HG03108 (cell line): ENCODE results near the gene TMEM134.

Experiments
- ATAC-seq: cut with Tn5 transposase; IDR thresholded peaks from one replicate; pipeline ENCODE4 v1.9.1; 2021; ENCODE audit warnings: moderate library complexity; ENCODE audit not compliant: unreplicated experiment

The TMEM134 gene

GRCh38 chr11:67463680-67464410, 5.2 kb downstream of the TMEM134 start:
- no peak for ATAC-seq

GRCh38 chr11:67463186-67463585, 5.9 kb downstream of the TMEM134 start:
- no peak for ATAC-seq

- ATAC-seq = no peak
Observed at GRCh38 chr11:67458266-67458665, 10.8 kb downstream of the TMEM134 start.

DNA sequence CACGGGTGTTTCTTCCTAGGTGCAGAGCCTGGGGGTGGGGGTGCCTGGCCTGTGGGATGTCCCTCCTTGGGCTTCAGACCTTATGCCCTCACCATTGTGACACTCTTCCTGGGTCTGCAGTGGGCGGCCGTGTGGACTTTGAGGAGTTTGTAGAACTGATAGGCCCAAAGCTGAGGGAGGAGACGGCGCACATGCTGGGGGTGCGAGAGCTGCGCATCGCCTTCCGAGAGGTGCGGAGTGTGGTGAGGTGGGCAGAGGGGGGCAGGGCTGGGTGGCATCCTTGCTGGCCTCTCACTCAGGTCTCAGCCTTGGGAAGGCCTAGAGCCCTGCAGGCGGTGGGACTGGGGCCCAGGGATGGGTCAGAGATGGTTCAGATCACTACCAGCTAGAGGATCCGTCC, 11.6 kb downstream of the TMEM134 start:
- no peak for ATAC-seq

DNA sequence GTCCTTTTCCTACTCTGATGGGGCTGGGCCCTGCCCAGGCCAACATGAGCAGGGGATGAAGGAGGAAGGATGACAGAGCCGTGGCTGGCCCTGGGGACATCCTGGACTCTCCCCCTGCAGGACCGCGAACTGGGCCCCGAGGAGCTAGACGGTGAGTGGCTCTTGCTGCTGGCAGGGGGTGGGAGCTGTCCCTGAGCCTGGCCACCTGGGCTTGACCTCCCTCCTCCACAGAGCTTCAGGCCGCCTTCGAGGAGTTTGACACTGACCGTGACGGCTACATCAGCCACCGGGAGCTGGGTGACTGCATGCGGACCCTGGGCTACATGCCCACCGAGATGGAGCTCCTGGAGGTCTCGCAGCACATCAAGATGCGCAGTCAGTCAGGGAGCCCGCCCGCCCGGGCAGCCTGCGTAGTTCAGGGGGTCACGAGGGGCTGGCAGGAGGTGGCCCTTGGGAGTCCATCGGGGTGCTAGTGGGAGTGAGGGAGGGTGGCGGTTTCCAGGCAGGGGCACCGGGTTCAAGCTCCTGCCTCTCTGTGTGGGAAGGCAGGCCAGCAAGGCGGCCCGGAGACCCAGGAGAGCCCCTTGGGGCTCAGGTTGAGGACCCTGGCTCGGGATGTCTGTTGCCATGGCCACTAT, 12.9 kb downstream of the TMEM134 start:
- ATAC-seq = no peak

DNA sequence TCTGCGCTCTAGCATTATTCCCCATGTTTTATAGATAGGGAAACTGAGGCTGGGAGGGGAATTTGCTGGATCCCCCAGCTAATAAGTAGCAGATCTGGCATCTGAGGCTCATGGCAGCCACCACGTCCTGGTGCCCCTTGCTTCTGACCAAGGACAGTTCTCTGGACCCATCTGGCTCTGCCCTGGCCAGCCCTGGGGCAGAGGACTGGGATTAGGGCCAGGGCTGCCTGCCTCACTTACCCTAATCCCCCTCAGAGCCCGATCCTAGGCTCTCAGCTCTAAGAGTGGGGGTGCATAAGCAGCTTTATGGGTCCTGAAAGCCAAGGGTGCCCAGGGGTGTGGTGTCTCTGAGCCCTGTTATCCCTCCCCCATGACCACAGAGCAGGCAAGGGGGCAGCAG, 14.0 kb downstream of the TMEM134 start, which contains the start of gene CABP4:
CABP4 (plus strand) TSS at position 301 of the 400 bp plus-strand sequence; CDS start at position 371, 70 bp downstream.
- ATAC-seq = no peak

GRCh38 chr11:67453816-67454732, 15.0 kb downstream of the TMEM134 start:
- no peak for ATAC-seq

DNA sequence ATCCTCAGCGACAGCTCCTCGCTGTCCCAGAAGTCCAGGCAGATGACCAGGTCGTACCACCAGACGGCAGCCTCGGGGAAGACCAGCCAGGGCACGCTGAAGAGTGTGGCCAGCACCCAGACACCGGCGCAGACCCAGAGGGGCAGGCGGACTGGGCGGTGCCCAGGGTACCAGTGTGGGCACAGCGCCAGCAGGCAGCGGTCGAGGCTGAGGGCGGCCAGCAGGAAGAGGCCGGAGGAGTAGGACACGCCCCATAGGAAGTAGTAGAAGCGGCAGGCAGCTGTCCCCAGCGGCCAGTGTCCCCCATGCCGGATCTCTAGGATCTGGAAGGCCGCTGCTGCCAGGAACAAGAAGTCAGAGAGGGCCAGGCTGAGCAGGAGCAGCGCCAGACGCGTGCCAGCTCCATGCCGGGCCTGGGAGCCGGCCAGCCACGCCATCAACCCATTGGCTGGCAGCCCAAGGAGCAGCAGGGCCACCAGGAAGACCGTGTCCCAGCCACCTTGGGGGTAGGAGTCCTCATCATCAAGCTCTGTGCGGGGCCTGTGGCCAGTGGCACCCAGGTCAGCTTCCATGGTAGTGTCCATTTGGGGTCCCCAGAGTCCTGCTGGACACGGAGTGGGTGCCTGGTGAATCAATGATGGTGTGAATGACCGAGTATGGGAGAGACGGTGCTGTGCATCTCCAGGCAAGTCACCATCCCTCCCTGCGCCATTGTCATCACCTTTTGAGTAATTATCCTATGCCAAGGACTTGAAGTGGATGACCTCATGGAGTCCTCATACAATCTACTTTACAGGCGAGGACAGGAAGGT, 16.7 kb downstream of the TMEM134 start, which contains the start of gene GPR152:
GPR152 (minus strand) TSS at position 589 of the 812 bp plus-strand sequence; CDS start at position 584, 5 bp downstream.
- no peak for ATAC-seq

DNA sequence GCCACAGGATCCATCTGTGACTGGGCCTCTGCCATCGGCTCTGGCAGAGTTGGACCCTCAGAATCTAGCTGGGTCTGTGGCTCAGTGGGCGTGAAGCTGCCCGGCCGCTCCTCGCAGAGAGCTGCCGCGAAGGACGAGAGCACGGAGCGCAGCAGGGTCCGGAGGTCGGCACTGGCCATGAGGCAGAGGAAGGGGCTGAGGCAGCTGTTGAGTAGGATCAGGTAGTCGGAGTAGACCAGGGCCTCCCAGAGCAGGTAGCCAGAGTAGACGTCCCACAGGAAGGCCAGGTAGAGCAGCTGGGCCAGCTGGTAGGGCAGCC, 17.4 kb downstream of the TMEM134 start:
- no peak for ATAC-seq

DNA sequence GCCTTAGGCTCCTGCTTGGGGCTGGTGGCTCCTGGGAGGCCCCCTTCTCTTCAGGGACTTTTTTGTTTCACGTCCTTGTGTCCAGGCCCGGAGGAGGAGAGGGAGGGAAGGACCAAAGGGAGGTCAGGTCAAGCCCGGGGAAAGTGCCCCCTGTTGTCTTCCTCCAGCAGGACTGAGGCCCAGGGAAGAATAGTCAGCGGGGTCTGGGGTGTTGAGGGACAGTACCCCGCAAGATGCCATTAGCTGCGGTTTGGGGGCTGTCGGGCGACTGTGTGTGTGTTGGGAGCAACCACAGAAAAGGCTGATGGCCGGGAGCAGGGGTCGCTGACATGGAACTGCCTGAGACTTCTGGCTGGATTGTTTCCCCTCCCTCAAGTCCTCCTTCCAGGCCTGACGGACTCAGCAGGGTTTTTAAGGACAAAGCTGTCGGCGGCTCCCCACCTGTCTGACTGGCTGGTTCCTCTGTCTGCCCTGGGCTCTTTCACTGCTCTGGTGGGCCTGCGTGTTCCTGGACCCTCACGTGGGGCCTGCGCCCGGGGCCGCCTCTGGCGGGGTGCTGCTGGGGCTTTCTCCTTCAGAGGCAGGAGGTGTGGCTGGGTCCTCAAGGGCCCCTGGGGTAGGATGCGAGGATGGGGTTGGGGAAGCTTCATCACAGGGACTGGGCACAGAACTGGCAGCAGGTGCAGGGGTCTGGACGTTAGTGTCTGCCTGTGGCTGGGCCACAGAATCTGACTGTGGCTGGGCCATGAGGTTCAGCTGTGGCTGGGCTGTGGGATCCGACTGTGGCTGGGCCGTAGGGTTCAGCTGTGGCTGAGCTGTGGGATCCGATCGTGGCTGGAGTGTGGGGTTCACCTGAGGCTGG, 18.0 kb downstream of the TMEM134 start:
- no peak for ATAC-seq

DNA sequence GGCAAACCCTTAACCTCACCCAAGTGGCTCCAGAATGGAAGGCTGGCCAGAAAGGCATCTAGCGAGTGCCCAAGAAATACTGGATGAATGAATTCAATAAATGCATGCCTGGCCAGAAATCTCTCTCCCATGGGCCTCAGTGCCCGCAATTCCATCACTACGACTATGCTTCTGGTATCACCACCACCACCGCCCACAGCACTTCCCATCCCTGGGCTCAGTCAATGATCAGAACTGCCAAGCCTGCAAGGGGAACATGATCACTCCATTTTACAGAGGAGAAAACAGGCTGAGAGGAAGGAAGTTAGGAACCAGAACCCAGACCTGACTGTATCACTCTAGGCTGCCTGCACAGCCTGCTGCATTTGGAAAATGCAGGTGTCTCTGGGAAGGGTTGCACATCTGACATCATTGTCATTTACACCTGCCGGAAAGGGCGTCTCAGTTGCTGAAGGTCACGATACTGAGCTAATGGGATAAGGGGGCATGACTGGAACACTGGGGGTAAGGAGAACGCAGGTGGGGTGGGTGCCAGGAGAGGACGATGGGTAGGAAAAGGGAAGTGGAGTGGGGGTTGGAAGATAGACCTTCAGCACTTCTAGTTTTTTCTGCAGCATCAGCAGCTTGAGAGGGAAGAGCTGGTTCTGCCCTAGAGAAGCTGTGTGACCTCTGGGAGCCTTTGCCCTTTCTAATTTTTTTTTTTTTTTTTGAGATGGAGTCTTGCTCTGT, 19.8 kb downstream of the TMEM134 start:
- ATAC-seq = no peak

DNA sequence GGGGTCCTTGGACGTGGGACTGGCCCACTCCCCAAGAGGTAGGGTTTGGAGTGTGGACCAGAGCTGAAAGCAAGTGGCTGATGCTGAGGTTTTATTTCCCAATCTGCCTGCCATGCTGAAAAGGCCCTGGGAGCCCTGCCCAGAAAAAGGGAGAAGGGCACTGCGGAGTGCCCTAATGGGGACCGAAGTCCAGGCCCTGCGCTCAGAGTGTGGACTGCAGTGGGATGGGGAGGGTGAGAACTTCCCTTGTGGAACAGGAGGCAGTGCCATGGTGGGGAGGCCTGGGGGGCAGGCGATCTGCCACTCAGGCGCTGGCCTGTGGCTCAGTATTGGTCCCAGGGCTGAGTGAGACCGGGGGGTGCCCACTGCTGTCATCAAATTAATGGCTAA, 20.8 kb downstream of the TMEM134 start:
- no peak for ATAC-seq

DNA sequence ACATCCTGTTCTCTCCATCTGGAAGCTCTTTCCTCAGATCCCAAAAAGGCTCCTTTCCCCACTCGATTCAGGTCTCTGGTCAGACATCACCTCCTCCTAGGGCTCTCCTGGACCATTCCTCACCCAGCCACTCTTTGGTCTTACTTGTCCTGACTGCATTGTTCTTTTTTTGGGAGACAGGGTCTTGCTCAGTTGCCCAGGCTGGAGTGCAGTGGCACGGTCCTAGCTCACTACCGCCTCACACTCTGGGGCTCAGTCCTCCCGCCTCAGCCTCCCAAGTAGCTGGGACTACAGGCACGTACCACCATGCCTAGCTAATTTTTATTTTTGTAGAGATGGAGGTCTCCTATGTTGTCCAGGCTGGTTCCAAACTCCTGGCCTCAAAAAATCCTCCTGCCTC, 23.5 kb downstream of the TMEM134 start:
- no peak for ATAC-seq

DNA sequence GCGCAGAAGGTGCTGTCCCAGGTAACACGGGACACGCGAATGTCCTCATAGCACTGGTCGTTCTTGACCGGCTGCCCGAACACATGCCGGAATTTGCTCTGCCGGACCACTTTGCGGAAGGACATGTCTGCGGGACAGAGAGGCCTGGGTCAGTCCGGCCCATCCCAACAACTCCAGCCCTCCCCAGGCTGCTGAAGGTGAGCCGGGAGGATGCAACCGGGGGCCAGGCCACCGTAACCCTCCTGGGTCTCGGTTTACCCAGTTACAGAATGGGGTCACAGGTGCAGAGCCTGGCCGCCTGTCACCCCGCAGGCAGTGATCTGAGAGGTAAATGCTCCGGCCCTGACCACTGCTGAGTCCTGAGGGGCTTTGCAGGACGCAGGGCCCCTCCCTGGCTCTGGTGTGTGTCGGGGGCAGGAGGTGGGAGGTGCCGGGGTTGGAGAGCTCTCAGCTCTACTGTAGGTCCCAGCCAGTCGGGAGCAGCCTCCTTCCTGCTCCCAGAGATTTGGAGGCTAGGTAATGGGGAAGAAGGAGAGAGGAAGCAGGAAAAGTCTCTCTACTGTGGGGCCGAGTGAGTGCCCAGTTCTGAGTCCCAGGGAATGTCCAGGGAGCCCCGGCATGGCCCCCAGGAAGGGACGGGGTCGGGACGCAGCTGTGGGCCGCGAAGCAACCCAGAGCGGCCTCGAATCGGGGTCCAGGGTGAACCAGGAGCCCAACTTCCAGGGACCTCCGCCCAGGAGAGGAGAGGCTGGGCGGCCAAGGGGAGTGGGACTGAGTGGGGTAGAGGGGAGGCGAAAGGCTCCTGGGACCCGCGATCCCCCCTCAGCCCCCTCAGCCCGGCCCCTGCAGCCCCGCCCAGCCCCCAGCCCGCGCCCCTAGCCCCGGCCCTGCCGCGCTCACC, 26.3 kb downstream of the TMEM134 start:
- ATAC-seq = no peak

- no peak for ATAC-seq
Observed at GRCh38 chr11:67441731-67442351, 27.2 kb downstream of the TMEM134 start.

- ATAC-seq = no peak
Observed at GRCh38 chr11:67441098-67441563, 27.9 kb downstream of the TMEM134 start.
